Esophagus muscularis mucosa (tissue), 3 donors: ENCODE data around the gene ANKRD39.

Source experiments
- CTCF ChIP-seq, 3 experiments: fragments of 200-600 bp in 2 of 3; fragments of 450-650 bp in 1 of 3; sonication (generic) in 2 of 3; IDR thresholded peaks; one replicate each; pipeline ENCODE4 v1.5.1; 2017 to 2019; ENCODE audit warnings: antibody characterized with exemption in 3 of 3, mild to moderate bottlenecking in 2 of 3, moderate library complexity in 1 of 3
- POLR2A ChIP-seq: fragments of 450-650 bp; IDR thresholded peaks from one replicate; pipeline ENCODE4 v1.6.1; 2017; ENCODE audit warnings: antibody characterized with exemption, moderate library complexity, mild to moderate bottlenecking, low read depth
- POLR2AphosphoS5 ChIP-seq, 2 donors: sonication (generic); formaldehyde crosslinking; IDR thresholded peaks; one replicate each; pipeline ENCODE4 v1.6.1; 2017; ENCODE audit warnings: antibody characterized with exemption in 2 of 2

- TF ChIP-seq CTCF (IDR thresholded peaks at IDR 0.05) (no peak), POLR2AphosphoS5 (IDR thresholded peaks at IDR 0.05) (no peak), POLR2A (no peak)
Measured at GRCh38 chr2:96838345-96839292, 19.2 kb downstream of the ANKRD39 start.
